ENCODE results near the gene PTPA.

GRCh38 chr9:129174102-129174723 is 63.0 kb downstream of the PTPA start:
- TF ChIP-seq POU2F2 (IDR thresholded peaks at IDR 0.05; ENCODE audit: low read depth, low read length) (0 out of 2 replicates have a peak, but pooled peaks have one; percentile 55), POLR2A (IDR thresholded peaks at IDR 0.05; ENCODE audit: low read depth, low read length) (no peak), POLR2AphosphoS5 (IDR thresholded peaks at IDR 0.05; ENCODE audit: low read depth, low read length) (no peak), SPI1 (IDR thresholded peaks at IDR 0.05; ENCODE audit: low read depth, low read length) (no peak), TAF1 (IDR thresholded peaks at IDR 0.05; ENCODE audit: low read depth, low read length) (no peak), PAX5 (IDR thresholded peaks at IDR 0.05; ENCODE audit: insufficient read depth, low read length, severe bottlenecking) (peak; percentile 37)
